GM18868 (cell line): ENCODE results near the gene TSPAN12.
"Not testable (repeated sequence)": the region's sequence is repeated elsewhere in the genome, so short reads cannot be mapped to it uniquely, and the experiment has no call there.

Experiments used
- ATAC-seq: cut with Tn5 transposase; IDR thresholded peaks from one replicate; pipeline ENCODE4 v1.9.1; 2021; ENCODE audit warnings: mild to moderate bottlenecking, moderate library complexity; ENCODE audit not compliant: unreplicated experiment

TSPAN12 gene, protein sequence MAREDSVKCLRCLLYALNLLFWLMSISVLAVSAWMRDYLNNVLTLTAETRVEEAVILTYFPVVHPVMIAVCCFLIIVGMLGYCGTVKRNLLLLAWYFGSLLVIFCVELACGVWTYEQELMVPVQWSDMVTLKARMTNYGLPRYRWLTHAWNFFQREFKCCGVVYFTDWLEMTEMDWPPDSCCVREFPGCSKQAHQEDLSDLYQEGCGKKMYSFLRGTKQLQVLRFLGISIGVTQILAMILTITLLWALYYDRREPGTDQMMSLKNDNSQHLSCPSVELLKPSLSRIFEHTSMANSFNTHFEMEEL

DNA sequence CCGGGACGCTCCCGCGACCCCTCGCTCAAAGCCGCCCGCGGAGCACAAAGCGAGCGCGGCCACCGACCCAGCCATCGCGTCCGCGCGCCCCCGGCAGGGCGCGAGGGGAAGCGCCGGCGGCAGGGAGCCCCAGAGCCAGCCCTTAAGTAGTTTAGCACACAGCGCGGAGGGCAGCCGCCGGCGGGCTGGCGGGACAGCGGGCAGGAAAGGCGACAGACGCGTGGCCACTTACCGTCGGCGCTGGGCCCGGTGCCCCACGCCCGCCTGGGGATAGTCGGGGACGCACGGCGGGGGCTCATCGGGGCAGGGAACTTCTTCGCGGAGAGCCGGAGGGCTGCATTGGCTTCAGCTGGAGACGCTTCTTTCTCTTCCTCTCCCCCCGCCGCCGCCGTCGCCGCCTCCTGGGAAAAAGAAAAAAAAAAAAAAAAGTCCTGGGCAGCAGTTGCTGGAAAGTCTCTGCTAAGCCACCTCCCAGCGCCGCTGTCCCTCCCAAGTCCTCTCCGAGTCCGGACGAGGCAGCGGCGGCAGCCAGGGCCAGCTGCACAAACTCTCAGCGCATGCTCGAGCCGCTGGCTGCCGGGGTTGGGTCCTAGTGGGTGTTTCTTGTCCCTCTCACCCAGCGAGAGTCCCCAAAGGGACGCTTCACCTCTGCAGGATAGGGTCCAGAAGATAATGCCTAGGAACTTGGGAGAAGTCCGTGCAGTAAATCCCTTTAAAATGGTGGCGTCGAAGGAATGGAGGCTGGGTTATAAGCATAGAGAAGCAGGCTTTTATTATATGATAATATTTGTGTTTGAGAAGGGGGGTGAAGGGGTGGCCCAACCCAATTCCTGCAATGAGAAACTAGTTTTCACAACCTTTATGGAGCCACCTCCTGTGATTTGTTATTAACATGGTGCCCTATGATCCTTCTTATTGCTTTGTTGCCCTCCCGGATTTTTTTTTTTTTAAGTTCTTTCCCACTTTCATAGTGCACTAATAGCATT, at the start of gene TSPAN12:
TSPAN12 (minus strand) TSS at position 557 of the 986 bp plus-strand sequence. CDS start 1,381 bp downstream, outside the sequence.
- peak; percentile 71 for ATAC-seq

DNA sequence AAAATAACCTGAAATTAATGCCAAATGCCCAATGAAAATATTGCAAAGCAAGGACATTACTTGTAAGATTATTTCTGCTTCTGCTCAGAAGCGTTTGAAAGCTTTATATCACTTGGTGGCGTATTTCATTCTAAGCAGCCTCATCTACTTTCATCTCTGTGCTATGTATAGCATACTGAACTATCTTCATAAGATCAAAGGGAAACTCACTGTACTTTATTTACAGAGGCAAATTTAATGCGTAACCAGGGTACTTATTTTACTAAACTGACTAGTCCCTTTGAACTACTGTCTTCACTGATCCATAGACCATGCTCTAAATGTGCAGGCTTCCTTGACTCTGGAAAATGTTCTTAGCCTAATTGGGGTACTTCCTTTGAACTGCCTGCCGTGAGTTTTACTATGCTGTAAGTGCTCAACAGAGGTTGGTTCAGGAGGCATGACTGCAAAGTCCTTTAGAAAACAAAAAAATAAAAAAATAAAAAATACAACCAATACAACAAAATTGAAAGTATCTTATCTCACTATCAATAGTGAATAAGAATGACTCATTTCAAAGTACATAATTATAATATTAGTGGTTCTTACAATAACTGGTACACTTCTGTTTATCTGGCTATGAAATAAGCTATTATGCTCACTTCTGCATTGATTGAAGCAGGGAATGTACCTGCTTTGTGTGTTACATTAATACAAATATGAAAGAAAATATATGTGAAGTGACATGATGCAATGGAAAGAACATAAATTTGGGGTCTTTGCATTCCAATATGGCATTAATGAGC, 41.0 kb upstream of the TSPAN12 start:
- peak; percentile 83 for ATAC-seq

DNA sequence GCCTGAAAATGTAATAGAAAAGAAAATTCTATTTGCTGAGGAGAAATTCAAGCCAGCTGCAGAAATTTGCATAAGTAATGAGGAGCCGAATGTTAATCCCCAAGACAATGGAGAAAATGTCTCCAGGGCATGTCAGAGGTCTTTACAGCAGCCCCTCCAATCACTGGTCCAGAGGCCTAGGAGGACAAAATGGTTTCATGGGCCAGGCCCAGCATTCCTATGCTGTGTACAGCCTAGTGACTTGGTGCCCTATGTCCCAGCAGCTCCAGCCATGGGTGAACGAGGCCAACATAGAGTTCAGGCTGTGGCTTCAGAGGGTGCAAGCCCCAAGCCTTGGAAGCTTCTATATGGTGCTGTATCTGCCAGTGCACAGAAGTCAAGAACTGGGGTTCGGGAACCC, 37.3 kb upstream of the TSPAN12 start:
- ATAC-seq = not testable (repeated sequence)

DNA sequence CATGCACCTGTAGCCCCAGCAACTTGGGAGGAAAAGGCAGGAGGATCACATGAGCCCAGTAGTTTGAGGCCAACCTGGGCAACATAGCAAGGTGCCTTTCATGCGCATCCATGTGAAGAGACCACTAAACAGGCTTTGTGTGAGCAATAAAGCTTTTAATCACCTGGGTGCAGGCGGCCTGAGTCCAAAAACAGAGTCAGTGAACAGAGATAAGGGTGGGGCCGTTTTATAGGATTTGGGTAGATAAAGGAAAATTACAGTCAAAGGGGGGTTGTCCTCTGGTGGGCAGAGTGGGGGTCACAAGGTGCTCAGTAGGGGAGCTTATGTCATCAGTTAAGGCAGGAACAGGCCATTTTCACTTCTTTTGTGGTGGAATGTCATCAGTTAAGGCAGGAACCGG, 27.7 kb upstream of the TSPAN12 start:
- not testable (repeated sequence) for ATAC-seq

DNA sequence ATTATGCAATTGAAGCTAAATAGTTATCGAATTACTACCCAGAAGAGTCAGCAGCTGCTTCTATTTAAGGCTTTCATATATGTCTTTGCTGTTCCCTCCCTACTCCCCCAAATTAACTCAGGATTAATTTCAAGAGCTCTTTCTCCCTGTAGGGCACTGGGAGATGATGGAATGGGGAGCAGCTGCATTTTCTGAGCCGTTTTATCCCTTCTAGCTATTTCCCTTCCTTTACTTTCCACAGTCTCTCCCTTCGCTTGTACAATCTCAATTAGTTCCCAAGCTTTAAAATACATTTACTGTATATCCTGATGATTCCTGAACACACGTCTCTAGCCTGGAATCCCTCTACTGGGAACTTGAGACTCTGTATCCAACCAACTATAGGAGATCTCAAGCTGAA, 19.8 kb upstream of the TSPAN12 start:
- no peak for ATAC-seq

DNA sequence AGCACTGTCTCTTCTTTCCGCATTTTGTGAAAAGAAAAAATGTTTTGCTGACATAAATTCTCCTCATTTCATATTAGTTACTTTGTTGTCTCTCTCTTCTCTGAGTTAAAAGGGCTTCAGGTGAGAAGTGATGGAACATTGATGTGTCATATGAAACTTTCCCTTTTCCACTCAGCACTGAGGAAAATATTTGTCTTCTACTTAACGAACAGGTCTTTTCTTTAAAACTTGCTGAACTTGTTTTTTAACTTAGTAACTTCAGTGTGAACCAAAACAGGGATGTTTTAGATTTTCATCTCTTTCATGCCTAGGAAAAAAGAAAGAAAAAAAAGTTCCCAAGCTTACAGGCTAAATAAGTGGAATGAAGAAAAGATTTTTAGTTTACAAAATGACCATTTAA, 19.0 kb upstream of the TSPAN12 start:
- ATAC-seq = no peak

DNA sequence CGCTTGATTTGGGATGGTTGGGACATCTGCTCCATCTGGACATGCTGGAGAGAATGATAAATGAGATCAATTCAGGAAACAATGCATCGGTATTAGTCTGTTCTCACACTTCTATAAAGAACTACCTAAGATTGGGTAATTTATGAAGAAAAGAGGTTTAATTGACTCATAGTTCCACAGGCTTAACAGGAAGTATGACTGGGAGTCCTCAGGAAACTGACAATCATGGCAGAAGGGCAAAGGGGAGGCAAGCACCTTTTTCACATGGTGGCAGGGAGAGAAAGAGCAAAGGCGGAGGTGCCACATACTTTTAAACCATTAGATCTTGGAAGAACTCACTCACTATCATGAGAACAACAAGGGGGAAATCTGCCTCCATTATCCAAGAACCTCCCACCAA, 16.8 kb upstream of the TSPAN12 start:
- ATAC-seq = no peak

DNA sequence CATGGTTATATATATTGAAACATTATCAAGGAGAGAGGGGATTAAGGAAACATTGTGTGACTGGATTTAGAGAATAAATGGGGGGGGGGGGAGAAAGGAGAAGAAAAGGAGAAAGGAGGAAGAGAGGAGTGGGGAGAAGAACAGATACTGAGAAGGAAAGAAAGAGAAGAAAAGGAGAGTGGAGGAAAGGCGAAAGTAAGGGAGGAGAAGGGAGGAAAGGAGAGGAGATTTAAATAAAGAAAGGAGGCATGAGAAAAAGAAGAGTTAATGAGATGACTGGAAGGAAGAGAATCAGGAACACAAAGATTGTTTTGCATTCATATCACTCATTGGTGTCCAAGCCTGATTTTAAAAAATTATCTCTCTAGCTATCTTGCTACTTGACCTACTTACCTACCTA, 16.1 kb upstream of the TSPAN12 start:
- ATAC-seq = no peak

DNA sequence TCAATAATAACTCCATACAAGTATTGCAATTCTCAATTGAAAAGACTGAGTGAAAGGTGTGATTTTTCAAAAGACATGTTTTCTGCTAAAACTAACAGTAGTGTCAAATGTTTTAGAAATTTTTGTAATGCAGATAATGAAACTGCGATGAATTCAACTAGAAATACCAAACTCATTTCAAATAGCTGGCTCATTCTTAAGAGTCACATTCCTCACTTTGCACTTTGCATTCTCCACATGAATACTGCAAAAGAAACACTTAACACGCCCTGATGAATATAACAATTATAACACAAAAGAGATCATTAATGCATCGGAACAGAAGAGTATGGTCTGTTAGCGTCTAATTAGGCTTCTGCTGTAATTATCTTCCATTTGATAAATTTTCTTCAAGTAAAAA, 15.5 kb upstream of the TSPAN12 start:
- ATAC-seq = no peak

DNA sequence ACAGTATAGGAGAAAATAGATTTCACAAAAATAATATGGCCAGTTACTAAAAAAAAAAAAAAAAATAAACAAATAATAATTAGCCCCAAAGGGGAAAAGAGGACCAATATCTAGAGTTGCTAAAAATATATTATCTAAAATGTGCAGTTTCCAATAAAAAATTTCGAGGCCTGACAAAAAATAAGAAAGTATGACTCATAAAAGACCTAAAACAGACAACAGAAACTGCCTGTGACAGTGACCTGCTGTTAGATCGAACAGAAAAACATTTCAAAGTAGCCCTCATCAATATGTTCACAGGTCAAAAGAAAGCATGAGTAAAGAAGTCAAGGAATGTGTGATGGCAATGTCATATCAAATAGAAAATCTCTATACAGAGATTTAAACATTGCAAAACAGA, 11.8 kb upstream of the TSPAN12 start:
- ATAC-seq = peak; percentile 48

DNA sequence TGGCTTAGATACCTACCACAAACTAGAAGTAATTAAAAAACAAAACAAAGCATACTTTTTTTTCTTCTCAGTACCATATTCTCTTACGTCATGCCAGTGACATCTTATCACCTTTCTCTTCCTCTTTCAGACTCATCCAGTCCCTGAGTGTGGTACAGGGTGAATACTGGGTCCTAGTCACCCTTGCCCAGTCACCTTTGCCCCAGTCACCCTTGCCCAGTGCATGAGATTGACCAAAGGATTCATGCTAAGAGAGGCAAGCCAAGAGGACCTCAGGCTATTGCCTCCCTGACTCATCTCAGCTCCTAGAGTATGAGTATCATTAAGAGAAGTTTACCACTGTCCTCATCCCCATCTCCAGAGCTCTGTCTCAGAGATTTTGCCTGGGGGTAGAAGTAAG, 10.0 kb upstream of the TSPAN12 start:
- peak; percentile 44 for ATAC-seq

DNA sequence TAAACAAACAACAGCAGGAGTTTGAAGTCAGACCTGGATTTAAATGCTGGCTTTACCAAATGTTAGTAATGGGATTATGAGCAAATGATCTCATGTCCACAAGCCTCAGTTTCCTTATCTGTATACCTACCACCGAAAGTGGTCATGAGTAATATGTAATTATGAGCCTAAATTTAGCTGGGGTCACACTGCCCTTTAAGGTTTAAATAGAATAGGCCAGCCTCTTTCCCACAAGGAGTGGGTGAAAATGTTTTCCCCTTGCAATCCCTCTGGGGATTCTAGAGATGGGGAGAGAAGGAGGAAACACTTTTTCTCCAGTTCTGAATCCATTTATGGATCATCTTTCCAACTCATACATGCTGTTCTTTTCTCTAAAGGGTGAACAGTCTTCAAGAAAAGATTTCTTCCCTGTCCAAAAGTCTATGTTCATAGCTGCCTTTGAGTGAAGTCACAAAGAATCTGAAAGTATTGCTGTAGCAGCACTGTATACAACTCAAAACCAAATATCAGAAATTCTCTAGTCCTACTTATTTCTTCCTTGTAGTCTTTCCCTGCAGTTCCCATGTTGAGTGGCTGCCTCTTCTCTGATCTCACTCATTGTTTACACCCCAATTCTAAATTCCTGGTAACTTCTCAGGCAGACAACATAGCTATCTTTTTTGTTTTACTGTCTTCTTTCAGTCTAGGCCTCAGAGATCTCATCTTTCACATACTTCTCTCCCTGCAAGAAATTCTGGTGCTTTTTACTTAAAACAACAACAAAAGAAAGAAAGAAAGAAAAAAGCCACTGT, 7.4 kb upstream of the TSPAN12 start:
- ATAC-seq = no peak

DNA sequence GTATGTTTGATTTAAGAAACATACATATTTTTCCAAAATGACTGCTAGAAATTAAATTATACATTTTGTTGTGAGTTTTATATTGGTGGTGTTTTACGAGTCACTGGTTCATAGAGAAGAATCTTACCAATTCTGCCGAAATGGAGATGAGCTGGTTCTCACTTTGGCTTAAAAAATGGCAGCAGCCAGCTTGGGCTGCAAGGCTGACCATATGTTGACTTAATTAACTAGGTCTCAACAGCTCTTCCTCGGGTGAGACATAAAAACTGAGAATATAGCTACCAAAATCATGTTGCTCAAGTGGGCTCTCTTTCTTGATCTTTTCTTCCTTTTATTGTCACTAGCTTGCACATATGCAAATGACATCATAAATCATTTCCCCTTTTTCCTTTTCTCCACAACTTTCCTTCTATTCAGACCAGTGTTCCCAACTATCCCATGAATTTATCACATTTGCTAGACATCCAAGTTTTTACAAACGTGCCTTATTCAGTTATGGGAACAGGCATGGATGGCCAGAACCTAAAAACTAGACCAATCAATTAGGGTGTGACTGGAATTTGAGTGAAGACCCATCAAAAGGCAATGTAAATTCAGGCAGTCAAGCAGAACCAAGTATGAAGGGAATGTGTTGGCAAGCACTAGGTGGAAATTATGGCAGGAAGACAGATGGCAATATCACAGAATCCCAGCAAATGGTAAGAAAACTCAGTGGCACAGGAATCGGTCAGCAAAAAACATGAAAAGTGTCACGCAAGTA, 6.4 kb upstream of the TSPAN12 start:
- ATAC-seq = no peak

DNA sequence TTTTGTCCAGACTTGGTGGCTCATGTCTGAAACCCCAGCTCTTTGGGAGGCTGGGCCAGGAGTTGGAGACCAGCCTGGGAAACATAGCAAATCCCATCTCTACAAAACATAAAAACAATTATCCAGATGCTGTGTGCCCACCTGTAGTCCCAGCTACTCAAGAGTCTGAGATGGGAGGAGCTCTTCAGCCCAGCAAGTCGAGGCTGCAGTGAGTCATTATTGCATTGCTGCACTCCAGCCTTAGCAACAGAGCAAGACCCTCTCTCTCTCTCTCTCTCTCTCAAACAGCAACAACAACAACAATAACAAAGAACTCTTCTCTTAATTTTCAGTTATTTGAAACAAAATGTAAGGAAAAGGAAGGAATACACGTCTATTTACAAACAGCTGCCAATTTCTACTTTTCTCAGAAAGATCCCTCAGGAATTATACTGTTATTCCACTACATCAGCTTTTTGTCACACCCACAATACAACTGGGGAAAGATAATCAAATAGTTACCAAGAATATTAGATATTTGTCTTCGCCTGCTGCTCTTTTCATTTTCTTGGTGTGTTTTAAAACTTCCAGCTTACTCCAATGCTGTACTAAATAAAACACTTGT, 5.1 kb upstream of the TSPAN12 start:
- ATAC-seq = peak; percentile 33

DNA sequence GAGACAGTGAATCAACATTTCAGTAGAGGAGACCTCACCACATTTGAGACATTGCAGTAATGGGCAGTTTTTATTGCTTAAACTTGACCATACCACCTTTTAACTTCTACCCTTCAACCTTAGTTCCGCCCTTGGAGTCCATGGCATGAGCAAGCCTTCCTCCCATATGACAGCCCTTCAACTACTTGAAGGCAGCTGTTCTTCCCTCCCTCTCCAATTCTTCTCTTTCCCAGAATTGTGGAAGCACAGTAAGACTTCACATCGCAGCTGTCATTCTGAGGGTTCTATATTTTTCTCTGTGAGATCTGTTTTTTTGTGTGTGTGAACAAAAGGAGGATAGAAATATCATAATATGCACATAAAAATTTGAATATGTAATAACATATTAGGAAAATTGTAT, 2.2 kb upstream of the TSPAN12 start:
- ATAC-seq = no peak

DNA sequence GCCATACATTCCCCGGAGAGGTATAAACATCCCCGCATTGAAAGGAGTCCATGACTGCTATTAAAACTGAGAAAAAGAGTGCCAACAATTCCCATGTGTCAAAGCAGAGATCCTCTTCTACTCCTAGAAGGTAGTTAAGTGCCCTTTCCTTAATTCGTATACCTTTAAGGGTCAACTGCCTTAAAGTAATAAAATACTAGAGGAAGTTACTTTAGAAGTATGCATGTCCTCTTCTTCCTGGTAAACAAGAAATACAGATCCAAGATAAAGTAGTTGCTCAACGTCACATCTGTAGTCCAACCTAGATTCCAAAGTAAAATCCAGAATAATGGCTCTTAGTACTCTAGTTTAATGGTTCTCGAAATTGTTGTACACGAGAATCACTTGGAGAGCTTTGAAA, 1.5 kb upstream of the TSPAN12 start:
- ATAC-seq = no peak

DNA sequence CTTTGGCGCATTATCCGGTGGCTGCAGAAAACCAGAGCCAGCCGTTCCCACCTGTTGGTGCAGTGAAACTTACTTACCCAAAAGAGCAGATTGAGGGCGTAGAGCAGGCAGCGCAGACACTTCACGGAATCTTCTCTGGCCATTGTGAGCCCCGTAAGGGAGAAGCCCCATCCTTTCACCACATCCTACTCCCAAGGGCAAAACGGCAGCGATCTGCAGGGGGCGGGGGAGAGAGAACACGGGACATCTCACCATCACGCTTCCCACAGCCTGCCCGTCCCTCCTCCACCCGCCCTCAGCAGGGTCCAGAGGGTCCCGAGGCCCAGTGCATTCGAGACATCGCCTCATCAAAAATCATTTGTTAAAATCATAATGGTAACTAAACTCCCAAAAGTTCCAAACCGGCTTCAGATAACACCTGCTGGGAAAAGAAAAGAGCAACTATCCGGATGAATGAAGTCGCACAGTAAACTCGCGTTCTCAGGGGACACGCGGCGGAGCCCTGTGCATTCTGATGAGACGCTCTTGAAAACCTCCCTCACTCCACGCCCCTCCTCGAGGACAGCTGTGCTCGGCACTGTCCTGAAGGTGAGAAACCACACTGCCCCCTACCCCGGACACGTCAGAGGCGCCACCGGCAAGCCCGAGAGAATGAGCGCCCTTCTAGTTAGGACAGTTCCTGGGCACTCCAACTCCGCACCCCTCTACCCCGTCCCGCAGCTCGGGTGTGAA, 1.2 kb downstream of the TSPAN12 start:
- peak; percentile 66 for ATAC-seq

DNA sequence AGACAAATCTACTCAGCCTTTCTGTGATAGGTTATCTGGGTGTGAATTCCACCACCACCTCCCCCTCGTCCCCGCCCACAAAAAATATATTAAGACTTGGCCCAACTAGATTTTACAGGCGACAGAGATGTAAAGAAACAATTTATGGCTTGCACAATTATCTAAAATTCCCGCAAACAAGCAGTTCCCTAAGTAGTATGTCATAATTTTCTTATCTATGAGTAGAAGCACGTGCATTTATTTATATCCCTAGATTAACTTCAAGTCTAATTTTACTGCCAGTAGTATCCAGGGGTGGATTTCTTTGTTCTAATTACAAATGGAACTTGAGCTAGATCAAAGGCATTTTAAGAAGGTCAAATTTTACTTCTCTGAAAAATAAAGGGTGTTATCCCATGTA, 1.7 kb downstream of the TSPAN12 start:
- no peak for ATAC-seq

DNA sequence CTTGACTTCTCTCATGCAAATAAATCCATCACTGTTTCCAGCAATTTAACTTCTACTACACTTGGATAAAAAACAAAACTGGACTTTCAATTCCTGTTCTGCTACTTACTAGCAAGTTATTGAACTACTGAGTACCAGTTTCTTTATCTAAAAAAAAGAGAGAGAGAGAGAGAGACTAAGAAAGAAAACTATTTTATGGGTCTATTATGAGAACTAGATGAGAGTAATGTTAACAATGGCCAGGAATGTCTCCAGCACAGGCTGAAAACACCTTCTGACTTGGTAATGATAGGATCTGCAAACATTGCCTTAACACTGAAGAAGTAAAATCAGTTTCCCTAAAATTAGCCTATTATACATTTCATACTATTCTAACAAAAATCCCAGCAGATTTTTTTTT, 5.2 kb downstream of the TSPAN12 start:
- ATAC-seq = no peak
